GM21529 (cell line): ENCODE data around the gene SIM1.
A peak's percentile ranks its signal among the peaks of the same experiment; 100 is the strongest.

ENCODE experiments used
- ATAC-seq: cut with Tn5 transposase; IDR thresholded peaks from one replicate; pipeline ENCODE4 v1.9.1; 2021; ENCODE audit not compliant: unreplicated experiment

SIM1 gene

GRCh38 chr6:100430962-100431361 lies 33.8 kb downstream of the SIM1 start:
- ATAC-seq = no peak

- ATAC-seq = no peak
Observed at GRCh38 chr6:100427452-100427851, 37.3 kb downstream of the SIM1 start.

DNA sequence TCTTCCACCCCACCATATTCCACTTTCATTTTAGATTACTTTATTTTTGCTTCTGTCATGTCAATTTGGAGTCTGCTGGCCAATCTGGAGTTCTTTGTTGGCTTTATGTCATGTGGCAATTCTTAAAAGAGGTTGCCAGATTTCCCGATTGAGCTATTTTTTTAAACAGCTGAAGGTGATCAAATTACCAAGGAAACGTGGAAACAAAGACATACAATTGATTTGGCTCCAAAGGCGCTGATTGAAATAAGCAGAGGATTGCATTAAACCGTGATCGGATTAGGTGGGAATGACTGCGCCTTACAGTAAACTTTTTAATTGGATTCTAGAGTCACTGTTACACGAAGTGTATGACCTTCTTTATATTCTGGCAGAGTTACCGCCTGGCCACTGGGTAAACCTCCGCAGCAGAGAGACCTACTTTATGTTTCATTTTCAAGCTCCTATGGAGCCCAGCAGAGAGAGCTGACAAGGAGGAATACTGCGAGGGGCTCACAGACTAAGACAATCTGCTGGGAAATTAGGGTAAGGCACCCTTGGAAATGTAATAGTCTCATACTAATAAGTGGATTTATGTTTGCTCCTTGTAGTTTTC lies 37.9 kb downstream of the SIM1 start:
- no peak for ATAC-seq

- no peak for ATAC-seq
Observed at GRCh38 chr6:100426241-100426640, 38.5 kb downstream of the SIM1 start.

- no peak for ATAC-seq
Observed at GRCh38 chr6:100420711-100421110, 44.0 kb downstream of the SIM1 start.

DNA sequence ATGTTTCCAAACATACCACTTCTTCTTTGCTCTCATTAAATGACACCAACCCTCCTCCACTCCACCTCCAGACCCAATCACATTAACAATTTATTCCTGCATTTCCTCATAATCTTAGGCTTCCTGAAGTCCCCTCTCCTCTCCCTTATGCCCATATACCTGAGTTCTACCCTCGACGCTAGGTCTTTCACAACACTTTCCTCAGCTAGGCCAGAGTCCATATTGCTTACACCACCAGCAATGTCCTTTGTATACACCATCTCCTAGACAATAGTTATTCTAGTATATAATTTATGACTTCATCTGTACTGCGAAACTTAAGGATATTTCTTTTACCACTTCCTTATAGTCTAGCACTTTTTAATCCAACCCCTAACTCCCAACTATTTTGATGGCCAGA lies 47.7 kb downstream of the SIM1 start:
- ATAC-seq = no peak

DNA sequence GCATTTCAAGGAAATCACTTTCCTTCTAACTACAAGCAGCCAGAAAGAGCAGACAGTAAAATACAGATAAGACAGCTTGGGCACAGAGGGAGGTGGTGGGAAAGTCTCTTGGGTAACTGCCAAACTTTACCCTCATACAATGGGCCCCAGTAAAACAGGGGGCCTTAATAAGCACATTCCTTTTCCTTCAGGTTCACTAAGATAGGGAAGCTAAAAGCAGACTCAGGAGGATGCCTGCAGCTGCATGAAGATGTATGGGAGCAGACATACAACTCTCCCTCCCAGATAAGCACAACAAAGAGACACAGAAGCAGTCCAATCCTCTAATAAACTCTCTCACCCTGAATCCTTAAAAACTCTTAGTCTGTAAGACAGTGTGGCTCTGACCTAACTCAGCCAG lies 49.0 kb downstream of the SIM1 start:
- ATAC-seq = no peak

- no peak for ATAC-seq
Observed at GRCh38 chr6:100412872-100413271, 51.8 kb downstream of the SIM1 start.

GRCh38 chr6:100404051-100404450 lies 60.7 kb downstream of the SIM1 start:
- no peak for ATAC-seq

DNA sequence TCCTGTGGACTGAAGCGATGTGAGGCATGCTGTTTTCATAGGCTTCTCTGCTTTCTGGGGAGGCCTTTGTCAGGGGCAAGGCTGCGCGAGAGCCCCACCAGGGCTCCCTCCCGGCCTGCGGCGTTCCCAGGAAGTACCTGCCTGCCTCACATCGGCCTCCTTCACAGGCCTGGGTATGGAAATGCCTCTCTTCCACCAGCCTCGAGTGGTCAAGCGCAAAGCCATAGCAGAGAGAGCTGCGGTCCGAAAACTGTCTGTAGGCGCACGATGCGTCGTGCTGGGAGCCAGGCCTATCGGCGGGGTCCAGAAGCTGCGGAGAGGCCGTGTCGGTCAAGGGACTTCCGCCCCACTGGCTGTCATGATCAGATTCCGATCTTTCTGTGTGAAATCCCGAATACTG lies 71.2 kb downstream of the SIM1 start:
- ATAC-seq = no peak

GRCh38 chr6:100392423-100392822 lies 72.3 kb downstream of the SIM1 start:
- ATAC-seq = no peak

GRCh38 chr6:100388868-100389519 lies 75.7 kb downstream of the SIM1 start:
- ATAC-seq = no peak

GRCh38 chr6:100382767-100383195 lies 81.9 kb downstream of the SIM1 start:
- ATAC-seq = no peak

DNA sequence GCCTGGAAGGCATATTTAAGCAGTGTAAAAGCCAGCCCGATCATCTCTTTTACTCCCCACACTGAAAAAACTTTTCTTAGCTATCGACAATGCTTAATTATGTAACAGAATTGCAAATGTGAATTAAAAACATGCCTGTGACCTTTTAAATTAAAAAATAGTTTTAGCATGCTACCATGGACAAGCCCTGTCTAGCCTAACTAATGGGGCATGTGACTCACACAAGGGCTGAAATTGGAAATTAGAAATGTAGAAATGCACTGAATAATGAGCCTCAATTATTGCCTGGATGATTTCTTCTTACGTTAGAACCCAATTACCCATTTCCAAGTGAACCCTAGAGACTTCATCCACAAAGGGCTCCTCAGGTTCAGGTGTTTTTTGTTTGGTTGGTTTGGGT lies 82.7 kb downstream of the SIM1 start:
- no peak for ATAC-seq

GRCh38 chr6:100381111-100381510 lies 83.6 kb downstream of the SIM1 start:
- no peak for ATAC-seq

DNA sequence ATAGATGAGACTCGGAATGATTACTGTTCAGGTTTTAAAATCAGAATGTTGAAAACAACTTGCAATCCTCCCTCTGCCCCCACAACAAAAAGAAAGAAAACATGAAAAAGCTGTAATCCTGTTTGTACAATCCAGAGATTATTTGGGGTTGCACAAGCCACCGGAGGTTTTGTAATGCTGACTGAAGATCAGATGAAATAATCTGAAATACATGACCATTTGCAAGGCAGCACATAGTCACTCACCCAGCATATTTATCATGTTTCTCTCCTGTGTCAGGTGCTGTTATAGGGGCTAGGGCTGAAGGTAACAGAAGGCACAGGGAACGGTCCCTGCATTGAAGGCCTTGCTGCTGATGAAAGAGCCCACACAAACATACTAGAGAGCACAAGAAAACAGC lies 85.3 kb downstream of the SIM1 start:
- no peak for ATAC-seq

- no peak for ATAC-seq
Observed at GRCh38 chr6:100378576-100378975, 86.1 kb downstream of the SIM1 start.

DNA sequence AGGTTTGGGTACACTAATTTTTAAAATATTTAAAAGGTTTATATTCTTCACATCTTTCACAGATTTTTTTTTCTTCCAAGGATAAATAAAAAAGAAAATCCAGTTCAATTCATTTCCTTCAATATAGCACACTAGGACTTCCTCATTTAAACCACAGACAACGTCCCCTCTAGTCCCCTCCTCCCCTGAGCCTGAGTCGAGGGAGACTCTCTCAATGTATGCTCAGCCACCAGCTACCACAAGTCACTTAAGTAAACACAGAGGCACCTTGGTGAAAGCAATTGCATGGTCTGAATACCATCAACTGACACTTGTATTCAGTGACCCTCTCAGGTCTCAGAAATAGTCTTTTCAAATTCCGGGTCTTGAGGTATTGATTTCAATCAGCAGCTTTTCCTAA lies 88.6 kb downstream of the SIM1 start:
- peak; percentile 42 for ATAC-seq

GRCh38 chr6:100372326-100373091 lies 92.2 kb downstream of the SIM1 start:
- ATAC-seq = no peak

GRCh38 chr6:100371591-100371990 lies 93.1 kb downstream of the SIM1 start:
- ATAC-seq = no peak

GRCh38 chr6:100370265-100370664 lies 94.5 kb downstream of the SIM1 start:
- no peak for ATAC-seq

DNA sequence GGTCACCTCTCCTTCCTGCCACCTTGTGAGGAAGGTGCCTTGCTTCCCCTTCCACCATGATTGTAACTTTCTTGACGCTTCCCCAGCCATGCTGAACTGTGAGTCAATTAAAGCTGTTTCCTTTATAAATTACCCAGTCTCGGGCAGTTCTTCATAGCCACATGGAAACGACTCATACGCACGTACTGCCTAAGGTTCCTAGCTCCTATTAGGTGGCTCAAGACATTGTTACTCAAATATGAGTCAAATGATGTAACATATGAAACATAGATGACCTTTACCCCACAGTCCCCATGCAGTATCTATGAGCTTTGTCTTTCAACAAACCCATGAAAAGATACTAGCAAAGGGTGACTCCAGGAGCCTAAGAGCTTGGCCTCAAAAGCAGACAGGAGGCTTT lies 98.3 kb downstream of the SIM1 start:
- no peak for ATAC-seq
